ENCODE data around the gene SPI1. TPM values are rescaled to one million over a fixed set of nuclear protein-coding genes. Genes with fewer than 3 reads are reported as not detected.

SPI1 gene
- total and polyA plus RNA-seq, 7 donors = 1.6 to 8.3 (median 3.6) TPM

GRCh38 chr11:47417712-47418111 lies 39.4 kb upstream of the SPI1 start:
- Histone ChIP-seq H3K27ac (peak overlapping the region; percentile 89), H3K4me1 (peaks cover 27% of the 10 kb centered on the region), H3K27me3 (ENCODE audit: insufficient read depth in 3 of 3, low read length in 2 of 3) (no peaks in the 10 kb centered on the region), H3K36me3 (ENCODE audit: insufficient read depth in 1 of 2, low read depth in 1 of 2) (peaks cover 20 to 85% of the 10 kb centered on the region in 2 donors), H3K9me3 (no peaks in the 10 kb centered on the region), H3K4me3 (no peak overlapping the region)
- intact Hi-C loops (cut with DNase I) = no loop called here
- DNase-seq (no peak), ATAC-seq (no peak)
- TF ChIP-seq CTCF (IDR thresholded peaks at IDR 0.05) = no peak
- WGBS, 3 donors = 82 to 88% (median 86%) methylated on average over 6 of the region's 6 CpGs

- WGBS, 3 donors = 5 to 9% (median 9%) methylated on average over 13 of the region's 13 CpGs
- DNase-seq (peak; percentile 90 to 95), ATAC-seq (peak; percentile 84 to 88 (median 88))
- Histone ChIP-seq H3K36me3 (ENCODE audit: insufficient read depth in 1 of 2, low read depth in 1 of 2) (peaks cover 17 to 78% of the 10 kb centered on the region in 2 donors), H3K9me3 (no peaks in the 10 kb centered on the region), H3K27me3 (ENCODE audit: insufficient read depth in 3 of 3, low read length in 2 of 3) (no peaks in the 10 kb centered on the region), H3K27ac (peak overlapping the region; percentile 89), H3K4me1 (peaks cover 24% of the 10 kb centered on the region), H3K4me3 (peak overlapping the region; percentile 29)
- TF ChIP-seq CTCF (IDR thresholded peaks at IDR 0.05) = no peak
- intact Hi-C loops (cut with DNase I) = no loop called here
Observed at GRCh38 chr11:47415949-47416472, 37.7 kb upstream of the SPI1 start.

DNA sequence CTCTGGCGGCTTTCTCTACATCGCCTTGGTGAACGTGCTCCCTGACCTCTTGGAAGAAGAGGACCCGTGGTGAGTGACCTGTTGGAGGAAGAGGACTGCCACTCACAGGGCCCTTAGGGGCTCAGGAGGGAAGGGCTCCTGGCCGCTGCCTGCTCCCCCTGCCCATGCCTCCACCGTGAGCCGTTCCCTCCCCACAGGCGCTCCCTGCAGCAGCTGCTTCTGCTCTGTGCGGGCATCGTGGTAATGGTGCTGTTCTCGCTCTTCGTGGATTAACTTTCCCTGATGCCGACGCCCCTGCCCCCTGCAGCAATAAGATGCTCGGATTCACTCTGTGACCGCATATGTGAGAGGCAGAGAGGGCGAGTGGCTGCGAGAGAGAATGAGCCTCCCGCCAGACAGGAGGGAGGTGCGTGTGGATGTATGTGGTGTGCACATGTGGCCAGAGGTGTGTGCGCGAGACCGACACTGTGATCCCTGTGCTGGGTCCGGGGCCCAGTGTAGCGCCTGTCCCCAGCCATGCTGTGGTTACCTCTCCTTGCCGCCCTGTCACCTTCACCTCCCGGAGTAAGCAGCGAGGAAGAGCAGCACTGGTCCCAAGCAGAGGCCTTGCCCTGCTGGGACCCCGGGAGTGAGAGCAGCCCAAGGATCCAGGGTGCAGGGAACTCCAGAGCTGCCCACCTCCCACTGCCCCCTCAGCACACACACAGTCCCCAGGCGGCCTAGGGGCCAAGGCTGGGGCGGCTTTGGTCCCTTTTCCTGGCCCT lies 36.9 kb upstream of the SPI1 start:
- no peaks in the 10 kb centered on the region for H3K9me3 ChIP-seq
- ATAC-seq = peak; percentile 3 to 15 (median 6)
- H3K27ac ChIP-seq = peak overlapping the region; percentile 89
- peaks cover 21 to 78% of the 10 kb centered on the region in 2 donors for H3K36me3 ChIP-seq (ENCODE audit: insufficient read depth in 1 of 2, low read depth in 1 of 2)
- H3K4me1 ChIP-seq = peaks cover 28% of the 10 kb centered on the region
- no peak for TF ChIP-seq CTCF (IDR thresholded peaks at IDR 0.05)
- no peak for DNase-seq
- H3K27me3 ChIP-seq (ENCODE audit: insufficient read depth in 3 of 3, low read length in 2 of 3) = no peaks in the 10 kb centered on the region
- H3K4me3 ChIP-seq = peak overlapping the region; percentile 29
- WGBS, 3 donors = 61 to 76% (median 65%) methylated on average over 31 of the region's 31 CpGs
- intact Hi-C loops (cut with DNase I) = no loop called here

DNA sequence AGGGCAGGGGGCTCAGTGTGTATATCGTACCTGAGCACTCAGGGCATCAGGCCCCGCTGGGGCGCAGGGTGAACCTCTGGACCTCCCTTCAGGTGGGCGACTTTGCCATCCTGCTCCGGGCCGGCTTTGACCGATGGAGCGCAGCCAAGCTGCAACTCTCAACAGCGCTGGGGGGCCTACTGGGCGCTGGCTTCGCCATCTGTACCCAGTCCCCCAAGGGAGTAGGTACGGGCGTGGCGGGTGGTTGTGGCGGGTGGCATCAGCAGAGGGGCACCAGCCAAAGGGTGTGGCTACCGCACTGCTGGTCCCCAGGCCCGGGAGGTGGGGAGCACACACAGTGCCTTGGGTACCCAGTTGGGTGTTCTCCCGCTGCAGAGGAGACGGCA lies 36.3 kb upstream of the SPI1 start:
- ATAC-seq = no peak
- intact Hi-C loops (cut with DNase I) = no loop called here
- H3K4me1 ChIP-seq = peaks cover 34% of the 10 kb centered on the region
- H3K9me3 ChIP-seq = no peaks in the 10 kb centered on the region
- peak overlapping the region; percentile 89 for H3K27ac ChIP-seq
- peaks cover 16 to 72% of the 10 kb centered on the region in 2 donors for H3K36me3 ChIP-seq (ENCODE audit: insufficient read depth in 1 of 2, low read depth in 1 of 2)
- no peaks in the 10 kb centered on the region for H3K27me3 ChIP-seq (ENCODE audit: insufficient read depth in 3 of 3, low read length in 2 of 3)
- WGBS, 3 donors = 79 to 92% (median 81%) methylated on average over 16 to 19 of the region's 19 CpGs
- no peak for DNase-seq
- no peak overlapping the region for H3K4me3 ChIP-seq
- no peak for TF ChIP-seq CTCF (IDR thresholded peaks at IDR 0.05)
